CD4-positive, alpha-beta T cell (primary cell): ENCODE data around the gene SETBP1. TPM values are rescaled to one million over a fixed set of nuclear protein-coding genes. Genes with fewer than 3 reads are reported as not detected.

Experiments used
- ATAC-seq: fragments of 200-7000 bp; cut with Tn5 transposase; one replicate; pipeline ENCODE4 v1.10.0; 2022; ENCODE audit warnings: mild to moderate bottlenecking; ENCODE audit not compliant: poor library complexity
- CTCF ChIA-PET: fragments of 350-600 bp; sonication (Branson Sonifier 250); formaldehyde crosslinking; loops from one replicate; lab custom pipeline; 2021; ENCODE audit warnings: antibody characterized with exemption, inconsistent platforms; lab: Charles Lee
- POLR2A ChIA-PET: fragments of 350-600 bp; sonication (Branson Sonifier 250); formaldehyde crosslinking; loops from one replicate; lab custom pipeline; 2021; ENCODE audit warnings: antibody characterized with exemption, inconsistent platforms; lab: Charles Lee
- DNase-seq, 14 experiments: peaks; one replicate each; pipeline ENCODE4 v3.0.0-alpha.2; 2013 to 2020; ENCODE audit warnings: mixed read lengths in 2 of 14
- H3K27ac ChIP-seq, 2 donors: one replicate each; pipeline versions ENCODE4 v1.5.1 to v1.7.0; 2013; ENCODE audit warnings: low read length in 2 of 2, low read depth in 1 of 2, mild to moderate bottlenecking in 1 of 2
- H3K27me3 ChIP-seq, 2 experiments: 1 replicate in 1 of 2; 2 replicates in 1 of 2; pipeline versions ENCODE4 v1.6.1 to v1.7.0; 2013; ENCODE audit warnings: low read length in 2 of 2, control low read depth in 1 of 2, mild to moderate bottlenecking in 1 of 2, moderate library complexity in 1 of 2; ENCODE audit not compliant: insufficient read depth in 2 of 2, control insufficient read depth in 1 of 2
- H3K36me3 ChIP-seq: one replicate; pipeline ENCODE4 v1.6.1; 2013; ENCODE audit warnings: low read length, control low read depth; ENCODE audit not compliant: insufficient read depth
- H3K4me1 ChIP-seq: one replicate; pipeline ENCODE4 v1.6.1; 2013; ENCODE audit warnings: low read length, control low read depth; ENCODE audit not compliant: insufficient read depth
- H3K4me3 ChIP-seq: one replicate; pipeline ENCODE4 v1.5.1; 2013; ENCODE audit warnings: mild to moderate bottlenecking, low read length, moderate library complexity
- H3K9me3 ChIP-seq, 2 experiments: 1 replicate in 1 of 2; 2 replicates in 1 of 2; pipeline versions ENCODE4 v1.6.1 to v1.7.0; 2013; ENCODE audit warnings: low read length in 2 of 2, mild to moderate bottlenecking in 2 of 2, control low read depth in 1 of 2, moderate library complexity in 1 of 2; ENCODE audit not compliant: control insufficient read depth in 1 of 2, insufficient read depth in 1 of 2
- H3K27ac Mint-ChIP-seq: one replicate; pipeline ENCODE4 v1.8.0; 2020; ENCODE audit warnings: mixed read lengths
- H3K27me3 Mint-ChIP-seq: one replicate; pipeline ENCODE4 v1.8.0; 2021; ENCODE audit warnings: mixed read lengths
- H3K36me3 Mint-ChIP-seq: one replicate; pipeline ENCODE4 v1.8.0; 2021; ENCODE audit warnings: low read depth, mixed read lengths
- H3K4me1 Mint-ChIP-seq: one replicate; pipeline ENCODE4 v1.8.0; 2021; ENCODE audit warnings: low read depth, mixed read lengths
- H3K4me3 Mint-ChIP-seq: one replicate; pipeline ENCODE4 v1.8.0; 2020; ENCODE audit warnings: mild to moderate bottlenecking, mixed read lengths
- H3K9me3 Mint-ChIP-seq: one replicate; pipeline ENCODE4 v1.8.0; 2020; ENCODE audit warnings: mixed read lengths
- intact Hi-C, 2 experiments: fragments of 100-400 bp; cut with DNase I in 1 of 2; cut with micrococcal nuclease in 1 of 2; formaldehyde crosslinking; loops; one replicate each; pipeline versions ENCODE4 v1.15.1 to v1.9.0; 2023 to 2025; cut with DNase I, micrococcal nuclease
- total RNA-seq, 174 experiments: library from RNA in 2 of 174; stranded (reverse) in 2 of 174; gene quantifications; one replicate each; pipeline ENCODE4 v1.2.3 and lab custom pipeline; 2021 to 2026
- TF ChIP-seq, protein P1 (sequence below): fragments of 200-600 bp; IDR thresholded peaks from one replicate; pipeline ENCODE4 v1.8.0; 2022; ENCODE audit warnings: antibody characterized with exemption, mild to moderate bottlenecking

The SETBP1 gene
- total RNA-seq, 2 experiments from 2014 or later: 0.25 to 0.41 TPM

DNA sequence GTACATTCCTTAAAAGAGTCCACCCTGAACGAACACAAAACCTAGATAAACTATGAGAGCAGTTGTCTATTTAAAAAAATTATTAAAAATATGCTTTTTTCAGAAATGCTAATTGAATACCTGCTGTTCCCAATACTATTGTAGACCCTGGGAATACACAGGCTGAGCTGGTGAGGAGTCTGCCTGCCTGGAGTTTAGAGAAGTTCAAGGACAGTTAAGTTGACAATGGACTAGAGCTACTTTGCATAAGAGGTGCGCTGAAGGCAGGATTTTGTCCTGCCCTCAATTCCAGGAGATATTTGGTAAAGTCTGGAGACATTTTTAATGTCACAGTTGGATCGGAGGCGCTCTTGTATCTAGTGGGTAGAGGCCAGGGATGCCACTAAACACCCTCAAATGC, 110.2 kb downstream of the SETBP1 start:
- Mint-ChIP-seq H3K9me3 (no peaks in the 10 kb centered on the region), H3K36me3 (no peaks in the 10 kb centered on the region), H3K4me1 (no peaks in the 10 kb centered on the region), H3K27me3 (no peaks in the 10 kb centered on the region), H3K27ac (no peak overlapping the region), H3K4me3 (no peak overlapping the region)
- DNase-seq: no peak
- intact Hi-C loops: no loop called here
- ATAC-seq: no peak
- no peaks in the 10 kb centered on the region for H3K9me3 ChIP-seq
- no peak overlapping the region for H3K27ac ChIP-seq
- no peak overlapping the region for H3K4me3 ChIP-seq
- ChIA-PET POLR2A (no interaction called here), CTCF (no interaction called here)
- H3K27me3 ChIP-seq: no peaks in the 10 kb centered on the region
- no peaks in the 10 kb centered on the region for H3K4me1 ChIP-seq
- TF ChIP-seq, protein P1, sequence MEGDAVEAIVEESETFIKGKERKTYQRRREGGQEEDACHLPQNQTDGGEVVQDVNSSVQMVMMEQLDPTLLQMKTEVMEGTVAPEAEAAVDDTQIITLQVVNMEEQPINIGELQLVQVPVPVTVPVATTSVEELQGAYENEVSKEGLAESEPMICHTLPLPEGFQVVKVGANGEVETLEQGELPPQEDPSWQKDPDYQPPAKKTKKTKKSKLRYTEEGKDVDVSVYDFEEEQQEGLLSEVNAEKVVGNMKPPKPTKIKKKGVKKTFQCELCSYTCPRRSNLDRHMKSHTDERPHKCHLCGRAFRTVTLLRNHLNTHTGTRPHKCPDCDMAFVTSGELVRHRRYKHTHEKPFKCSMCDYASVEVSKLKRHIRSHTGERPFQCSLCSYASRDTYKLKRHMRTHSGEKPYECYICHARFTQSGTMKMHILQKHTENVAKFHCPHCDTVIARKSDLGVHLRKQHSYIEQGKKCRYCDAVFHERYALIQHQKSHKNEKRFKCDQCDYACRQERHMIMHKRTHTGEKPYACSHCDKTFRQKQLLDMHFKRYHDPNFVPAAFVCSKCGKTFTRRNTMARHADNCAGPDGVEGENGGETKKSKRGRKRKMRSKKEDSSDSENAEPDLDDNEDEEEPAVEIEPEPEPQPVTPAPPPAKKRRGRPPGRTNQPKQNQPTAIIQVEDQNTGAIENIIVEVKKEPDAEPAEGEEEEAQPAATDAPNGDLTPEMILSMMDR: no peak
- no peaks in the 10 kb centered on the region for H3K36me3 ChIP-seq

DNA sequence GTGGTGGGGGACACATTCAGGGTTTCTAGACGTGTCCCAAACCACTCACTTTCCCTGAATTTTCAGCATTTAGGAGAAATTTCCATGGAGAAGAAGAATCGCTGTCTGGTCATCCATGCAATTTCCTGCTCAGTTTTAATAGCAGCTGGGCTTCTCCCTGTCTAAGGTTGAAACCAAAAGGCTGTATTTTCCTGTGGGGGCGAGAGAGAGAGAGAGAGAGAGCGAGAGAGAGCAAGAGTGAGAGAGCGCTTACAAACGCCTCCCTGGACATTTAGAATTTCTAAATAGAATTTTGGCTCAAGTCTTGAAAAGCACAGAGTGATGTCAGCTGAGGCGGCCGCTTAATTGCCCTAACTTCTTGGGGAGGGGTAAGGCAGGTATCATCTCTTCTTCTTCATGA, 110.8 kb downstream of the SETBP1 start:
- Mint-ChIP-seq H3K9me3 (no peaks in the 10 kb centered on the region), H3K4me3 (no peak overlapping the region), H3K27ac (no peak overlapping the region), H3K36me3 (no peaks in the 10 kb centered on the region), H3K27me3 (no peaks in the 10 kb centered on the region), H3K4me1 (no peaks in the 10 kb centered on the region)
- TF ChIP-seq, protein P1: no peak
- DNase-seq (no peak), ATAC-seq (no peak)
- Histone ChIP-seq H3K27ac (no peak overlapping the region), H3K36me3 (no peaks in the 10 kb centered on the region), H3K27me3 (no peaks in the 10 kb centered on the region), H3K4me1 (no peaks in the 10 kb centered on the region), H3K4me3 (no peak overlapping the region), H3K9me3 (no peaks in the 10 kb centered on the region)
- POLR2A ChIA-PET: no interaction called here
- CTCF ChIA-PET: no interaction called here
- intact Hi-C loops: no loop called here

DNA sequence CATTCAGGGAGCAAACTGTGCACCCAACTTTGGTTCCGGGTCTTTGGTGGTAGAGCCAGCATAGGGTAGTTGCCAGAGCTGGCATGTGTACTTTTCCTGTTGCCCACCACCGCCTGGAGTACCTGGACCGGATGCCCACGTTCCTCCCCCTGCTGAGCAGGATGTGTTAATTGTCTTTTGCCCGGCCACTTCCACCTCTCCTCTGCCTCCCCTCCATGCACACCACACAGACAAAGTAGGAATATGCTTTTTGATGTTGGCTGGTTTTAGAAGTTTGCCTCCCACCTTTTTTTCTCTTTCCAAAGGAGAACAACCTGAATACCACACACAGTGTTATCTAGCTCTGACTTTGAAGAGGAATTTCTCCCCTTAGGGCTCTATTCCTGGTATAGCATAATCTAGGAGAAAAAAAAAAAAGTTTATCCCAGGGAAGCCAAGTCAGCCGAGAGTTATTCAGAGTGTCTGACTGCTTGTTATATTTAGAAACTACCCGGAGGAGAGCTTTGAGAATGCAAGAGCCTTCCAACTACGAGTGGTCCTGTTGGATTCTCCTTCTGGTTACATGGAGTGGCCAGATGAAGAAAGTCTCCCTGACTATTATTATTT, 111.9 kb downstream of the SETBP1 start:
- no peak overlapping the region for H3K27ac Mint-ChIP-seq
- H3K4me3 ChIP-seq: no peak overlapping the region
- ChIA-PET POLR2A (no interaction called here), CTCF (no interaction called here)
- H3K4me1 Mint-ChIP-seq: no peaks in the 10 kb centered on the region
- no peaks in the 10 kb centered on the region for H3K27me3 Mint-ChIP-seq
- DNase-seq (no peak), ATAC-seq (no peak)
- H3K27me3 ChIP-seq: no peaks in the 10 kb centered on the region
- no peaks in the 10 kb centered on the region for H3K9me3 ChIP-seq
- no peaks in the 10 kb centered on the region for H3K9me3 Mint-ChIP-seq
- H3K27ac ChIP-seq: no peak overlapping the region
- no peaks in the 10 kb centered on the region for H3K4me1 ChIP-seq
- no peaks in the 10 kb centered on the region for H3K36me3 Mint-ChIP-seq
- intact Hi-C loops: no loop called here
- no peaks in the 10 kb centered on the region for H3K36me3 ChIP-seq
- no peak overlapping the region for H3K4me3 Mint-ChIP-seq
- TF ChIP-seq, protein P1: no peak
